ENCODE data around the gene KIAA1755. TPM values are rescaled to one million over a fixed set of nuclear protein-coding genes. Genes with fewer than 3 reads are reported as not detected.

The KIAA1755 gene
- total RNA-seq, 4 donors from 2014 or later: 12.0 to 36.3 (median 23.1) TPM

- Histone ChIP-seq H3K4me1 (peaks cover 0 to 17% (median 0%) of the 10 kb centered on the region in 4 donors), H3K27me3 (no peaks in the 10 kb centered on the region), H3K27ac (no peak overlapping the region), H3K4me3 (no peak overlapping the region), H3K9me3 (no peaks in the 10 kb centered on the region), H3K36me3 (peaks cover 0 to 53% (median 0%) of the 10 kb centered on the region in 3 donors)
- peak; percentile 75 to 88 (median 78) for TF ChIP-seq CTCF (IDR thresholded peaks at IDR 0.05)
- no peak for TF ChIP-seq POLR2A (IDR thresholded peaks at IDR 0.05)
- DNase-seq (ENCODE audit: low spot score in 2 of 2): peak; percentile 64 to 87
- WGBS, 2 donors: 55 to 58% methylated on average over 10 to 12 of the region's 12 CpGs
Measured at GRCh38 chr20:38222231-38222922, 38.2 kb downstream of the KIAA1755 start.

GRCh38 chr20:38221119-38221589, 39.4 kb downstream of the KIAA1755 start:
- peaks cover 0 to 17% (median 0%) of the 10 kb centered on the region in 4 donors for H3K4me1 ChIP-seq
- no peak overlapping the region for H3K27ac ChIP-seq
- H3K36me3 ChIP-seq: peaks cover 0 to 53% (median 0%) of the 10 kb centered on the region in 3 donors
- WGBS, 2 donors: 22 to 24% methylated on average over 11 of the region's 11 CpGs
- DNase-seq (ENCODE audit: low spot score in 2 of 2): peak; percentile 58 to 76
- TF ChIP-seq POLR2A (IDR thresholded peaks at IDR 0.05) (no peak), CTCF (IDR thresholded peaks at IDR 0.05) (peak; percentile 76 to 90 (median 88)), EP300 (IDR thresholded peaks at IDR 0.05) (no peak)
- H3K9me3 ChIP-seq: no peaks in the 10 kb centered on the region
- H3K4me3 ChIP-seq: no peak overlapping the region
- no peaks in the 10 kb centered on the region for H3K27me3 ChIP-seq

- H3K9me3 ChIP-seq: no peaks in the 10 kb centered on the region
- no peak overlapping the region for H3K4me3 ChIP-seq
- DNase-seq (ENCODE audit: low spot score in 2 of 2): no peak
- no peaks in the 10 kb centered on the region for H3K27me3 ChIP-seq
- H3K36me3 ChIP-seq: peaks cover 0 to 52% (median 0%) of the 10 kb centered on the region in 3 donors
- WGBS, 2 donors: 70 to 73% methylated on average over 11 of the region's 11 CpGs
- TF ChIP-seq CTCF (IDR thresholded peaks at IDR 0.05): no peak
- no peak for TF ChIP-seq EP300 (IDR thresholded peaks at IDR 0.05)
- no peak for TF ChIP-seq POLR2A (IDR thresholded peaks at IDR 0.05)
- no peak overlapping the region for H3K27ac ChIP-seq
- H3K4me1 ChIP-seq: peaks cover 0 to 17% (median 0%) of the 10 kb centered on the region in 4 donors
Measured at GRCh38 chr20:38220587-38221118, 39.9 kb downstream of the KIAA1755 start.

GRCh38 chr20:38219006-38219950, 41.3 kb downstream of the KIAA1755 start:
- WGBS, 2 donors: 78% methylated on average over 17 to 19 of the region's 19 CpGs
- Histone ChIP-seq H3K4me3 (no peak overlapping the region), H3K9me3 (no peaks in the 10 kb centered on the region), H3K27ac (no peak overlapping the region), H3K27me3 (no peaks in the 10 kb centered on the region), H3K4me1 (peaks cover 0 to 17% (median 0%) of the 10 kb centered on the region in 4 donors), H3K36me3 (peaks cover 0 to 47% (median 0%) of the 10 kb centered on the region in 3 donors)
- TF ChIP-seq CTCF (IDR thresholded peaks at IDR 0.05): no peak
- no peak for TF ChIP-seq POLR2A (IDR thresholded peaks at IDR 0.05)
- no peak for TF ChIP-seq EP300 (IDR thresholded peaks at IDR 0.05)
- DNase-seq (ENCODE audit: low spot score in 2 of 2): no peak

Data from tibial nerve (tissue), 4 donors.